Urothelium cell line (cell line): ENCODE data around the gene GANC.
"Not testable (repeated sequence)": the region's sequence is repeated elsewhere in the genome, so short reads cannot be mapped to it uniquely, and the experiment has no call there.

Experiments used
- DNase-seq: peaks from one replicate; pipeline ENCODE4 v3.0.0; 2011; ENCODE audit warnings: low spot score, mixed read lengths
- FAIRE-seq: peaks from 2 replicates; lab custom pipeline; 2011; peaks lifted over from hg19 to GRCh38; lab: Jason Lieb, UNC

GANC gene

GRCh38 chr15:42272939-42273899 lies at the start of gene GANC, which contains the start of gene TMEM87A:
Gene GANC, plus strand, starts transcription at chr15:42273201. Its CDS starts 1,281 bp downstream, at chr15:42274482.
Gene TMEM87A, minus strand, starts transcription at chr15:42273433. Its CDS starts 35 bp downstream, at chr15:42273398.
- no peak for FAIRE-seq
- peak; percentile 97 for DNase-seq

- no peak for FAIRE-seq
These were observed 46.4 kb upstream of the GANC start for GRCh38 chr15:42226648-42227047.

GRCh38 chr15:42228036-42228435 lies 45.0 kb upstream of the GANC start:
- FAIRE-seq (no peak), DNase-seq (no peak)

More at GRCh38 chr15:42226648-42227047, 46.4 kb upstream of the GANC start:
- no peak for DNase-seq

GRCh38 chr15:42228981-42229380 lies 44.0 kb upstream of the GANC start:
- not testable (repeated sequence) for FAIRE-seq, DNase-seq

- FAIRE-seq (no peak), DNase-seq (no peak)
These were observed 41.9 kb upstream of the GANC start for GRCh38 chr15:42231088-42231487.

DNA sequence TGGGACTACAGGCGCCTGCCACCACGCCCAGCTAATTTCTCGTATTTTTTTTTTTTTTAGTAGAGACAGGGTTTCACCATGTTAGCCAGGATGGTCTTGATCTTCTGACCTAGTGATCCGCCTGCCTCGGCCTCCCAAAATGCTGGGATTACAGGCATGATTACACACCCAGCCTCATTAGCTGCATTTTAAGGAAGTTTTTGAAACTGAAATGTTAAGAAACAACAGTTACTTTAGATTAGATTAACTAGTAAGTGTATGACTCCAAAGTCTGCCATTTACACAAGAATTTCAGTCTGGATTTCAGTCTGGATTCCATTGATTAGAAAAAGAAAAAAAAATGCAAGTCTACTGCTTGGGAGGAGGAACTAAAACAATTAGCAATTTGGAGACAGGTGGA lies 40.4 kb upstream of the GANC start:
- FAIRE-seq = no peak
- DNase-seq = no peak

DNA sequence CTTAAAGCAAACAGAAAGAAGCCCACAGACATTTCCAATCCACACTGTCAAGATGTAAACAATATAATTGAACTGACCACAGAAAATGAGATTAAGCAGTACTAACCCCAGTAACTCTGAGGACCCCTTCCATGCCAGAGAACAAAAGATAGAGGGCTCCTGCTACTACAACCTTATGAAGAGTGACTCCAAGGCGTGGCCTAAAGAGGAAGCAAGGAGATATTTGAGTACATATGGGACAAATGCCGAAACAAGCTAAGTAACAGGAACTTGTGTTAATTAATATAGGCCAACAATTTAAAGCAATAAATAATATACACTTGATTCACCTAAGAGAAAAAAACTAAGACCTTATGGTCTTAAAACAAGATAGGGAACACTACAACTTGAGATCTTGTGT lies 39.9 kb upstream of the GANC start:
- DNase-seq (no peak), FAIRE-seq (no peak)

GRCh38 chr15:42239528-42240182 lies 33.3 kb upstream of the GANC start:
- FAIRE-seq (no peak), DNase-seq (no peak)

DNA sequence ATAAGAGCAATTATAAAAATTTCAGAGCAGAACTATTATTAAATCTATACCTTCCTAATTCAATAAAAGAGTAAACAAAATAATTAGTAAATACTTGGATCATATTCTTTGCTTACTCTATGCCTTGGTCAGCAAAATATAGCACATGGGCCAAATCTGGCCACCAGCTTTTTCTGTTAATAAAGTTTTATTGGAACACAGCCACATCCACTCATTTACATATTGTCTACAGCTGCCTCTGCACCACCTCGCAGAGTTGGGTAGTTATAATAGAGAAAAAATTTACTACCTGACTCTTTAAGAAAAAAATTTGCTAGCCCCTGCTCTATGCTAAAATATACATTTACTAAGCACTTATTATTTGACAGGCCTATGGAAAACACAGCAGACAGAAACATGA lies 32.2 kb upstream of the GANC start:
- FAIRE-seq = no peak
- DNase-seq = no peak

DNA sequence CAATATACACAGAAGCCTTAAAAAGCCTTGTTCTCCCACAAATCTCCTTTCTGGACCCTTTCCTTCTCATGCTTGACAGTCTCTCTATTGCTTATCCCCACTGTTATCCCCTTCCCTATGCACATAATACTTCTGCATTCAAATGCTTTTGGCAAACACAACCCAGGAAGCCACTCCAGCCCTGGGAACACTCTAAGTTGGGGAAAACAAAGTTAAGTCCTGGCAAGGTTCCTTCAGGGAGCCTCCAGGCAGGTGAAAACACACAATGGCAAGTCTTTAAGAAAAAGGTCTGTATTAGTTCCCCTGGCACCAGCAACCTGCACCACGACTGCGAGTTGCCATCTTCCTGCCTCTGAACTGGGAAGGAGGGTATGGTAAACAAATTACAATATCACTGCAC lies 19.7 kb upstream of the GANC start:
- DNase-seq = no peak
- FAIRE-seq = no peak

DNA sequence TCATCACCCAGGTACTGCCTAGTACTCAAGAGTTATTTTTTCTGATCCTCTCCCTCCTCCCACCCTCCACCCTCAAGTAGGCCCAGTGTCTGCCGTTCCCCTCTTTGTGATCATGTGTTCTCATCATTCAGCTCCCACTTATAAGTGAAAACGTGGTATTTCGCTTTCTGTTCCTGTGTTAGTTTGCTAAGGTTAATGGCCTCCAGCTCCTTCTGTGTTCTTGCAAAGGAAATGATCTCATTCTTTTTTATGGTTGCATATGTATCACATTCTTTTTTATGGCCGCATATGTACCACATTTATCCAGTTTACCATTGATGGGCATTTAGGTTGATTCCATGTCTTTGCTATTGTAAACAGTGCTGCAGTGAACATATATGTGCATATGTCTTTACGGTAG lies 8.2 kb upstream of the GANC start:
- DNase-seq = no peak
- no peak for FAIRE-seq

- DNase-seq = no peak
- FAIRE-seq = no peak
These were observed 5.7 kb upstream of the GANC start for GRCh38 chr15:42267286-42267685.

- no peak for FAIRE-seq
- no peak for DNase-seq
These were observed 2.5 kb upstream of the GANC start for GRCh38 chr15:42270551-42270950.

- FAIRE-seq (no peak), DNase-seq (no peak)
These were observed 2.0 kb upstream of the GANC start for GRCh38 chr15:42270996-42271395.

DNA sequence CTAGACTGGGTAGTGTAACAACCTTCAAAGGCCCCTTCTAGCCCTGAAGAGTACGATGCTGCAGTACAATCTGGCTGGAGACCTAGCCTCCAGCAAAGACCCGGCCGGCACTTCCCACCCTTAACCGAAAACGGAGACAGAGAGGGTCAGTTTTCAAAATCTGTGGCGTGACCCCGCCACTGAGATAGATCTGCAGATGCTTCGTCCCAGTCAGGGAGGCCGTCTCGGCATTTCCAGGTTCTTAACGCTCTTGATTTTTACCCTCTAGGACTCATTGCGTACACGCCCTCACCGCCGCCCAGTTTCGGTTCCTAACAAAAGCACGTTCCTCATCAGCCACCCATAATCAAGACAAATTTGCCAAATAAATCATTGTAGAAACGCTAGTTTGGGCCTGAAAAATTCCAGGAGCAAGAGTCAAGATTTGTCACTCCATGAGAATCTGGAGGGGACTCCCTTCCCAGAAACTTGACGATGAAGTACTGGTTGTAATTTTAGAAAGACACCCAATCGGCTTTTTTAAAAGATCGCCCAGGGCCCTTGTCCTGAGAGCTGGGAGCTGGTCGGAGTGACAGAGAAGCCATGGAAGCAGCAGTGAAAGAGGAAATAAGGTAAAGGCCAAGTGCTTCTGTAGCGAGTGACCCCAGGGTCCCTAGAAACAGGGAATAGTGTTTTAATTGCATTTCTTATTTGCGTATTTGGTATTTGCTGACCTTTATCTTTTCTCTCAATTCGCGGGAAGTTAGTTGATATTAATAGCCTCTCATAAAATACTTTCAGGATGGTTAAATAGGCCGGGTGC lies 1.1 kb downstream of the GANC start:
- DNase-seq = peak; percentile 14
- no peak for FAIRE-seq

DNA sequence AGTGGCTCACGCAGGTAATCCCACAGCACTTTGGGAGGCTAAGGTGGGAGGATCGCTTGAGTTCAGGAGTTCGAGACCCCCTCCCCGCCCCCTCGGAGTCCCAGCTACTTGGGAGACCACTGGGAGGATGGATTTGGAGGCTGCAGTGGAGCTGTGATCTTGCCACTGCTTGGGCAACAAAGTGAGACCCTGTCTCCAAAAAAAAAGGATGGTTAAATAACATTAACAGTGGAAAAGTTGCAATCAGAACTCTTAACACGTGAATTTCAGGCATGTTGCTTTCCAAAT lies 1.6 kb downstream of the GANC start:
- DNase-seq (no peak), FAIRE-seq (no peak)

- DNase-seq = no peak
- no peak for FAIRE-seq
These were observed 2.9 kb downstream of the GANC start for GRCh38 chr15:42275780-42276391.

DNA sequence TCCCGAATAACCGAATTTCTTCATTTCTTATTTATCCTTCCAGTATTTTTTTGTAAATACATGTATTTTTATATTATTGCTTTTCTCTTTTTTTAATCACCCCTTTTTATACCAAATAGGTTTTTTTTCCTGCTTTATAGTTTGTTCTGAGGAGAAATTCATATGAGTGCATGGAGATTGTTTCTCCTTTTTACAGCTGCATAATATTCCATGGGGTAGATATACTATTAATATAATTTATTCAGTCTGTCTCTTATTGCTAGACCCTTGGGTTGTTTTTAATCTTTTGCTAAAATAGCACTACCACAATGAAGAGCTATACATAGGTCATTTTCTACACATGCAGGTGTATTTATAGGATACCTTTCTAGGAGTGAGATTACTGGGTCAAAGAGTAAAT lies 3.8 kb downstream of the GANC start:
- FAIRE-seq (no peak), DNase-seq (no peak)

GRCh38 chr15:42279234-42279723 lies 6.3 kb downstream of the GANC start:
- DNase-seq = no peak
- FAIRE-seq = no peak

GRCh38 chr15:42282344-42282743 lies 9.3 kb downstream of the GANC start:
- no peak for FAIRE-seq
- DNase-seq = no peak

DNA sequence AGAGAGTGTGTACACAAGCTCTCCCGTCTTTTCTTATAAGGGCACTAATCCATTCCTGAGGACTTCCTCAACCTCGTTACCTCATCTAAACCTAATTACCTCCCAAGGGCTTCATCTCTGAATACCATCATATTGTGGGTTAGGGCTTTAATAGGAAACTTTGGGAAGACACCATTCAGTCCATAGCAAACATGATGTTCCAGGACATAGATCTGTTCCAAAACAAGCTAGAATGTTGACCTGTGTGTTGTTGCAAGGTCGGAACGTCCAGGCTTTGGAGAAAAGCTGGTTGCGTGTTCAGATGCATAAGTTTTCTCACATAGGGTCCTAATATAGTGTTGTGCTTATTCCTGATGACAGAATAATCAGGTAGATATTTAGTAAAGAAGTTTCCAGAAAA lies 9.9 kb downstream of the GANC start:
- DNase-seq (no peak), FAIRE-seq (no peak)
